Esophagus muscularis mucosa (tissue), 4 donors: ENCODE measurements around the gene NACC1. TPM values are rescaled to one million over a fixed set of nuclear protein-coding genes. Genes with fewer than 3 reads are reported as not detected.

Experiments used
- DNase-seq: peaks from one replicate; pipeline ENCODE4 v3.0.0-alpha.2; 2017; ENCODE audit errors: extremely low spot score
- H3K27ac ChIP-seq, 4 donors: fragments of 200-600 bp; sonication (generic); replicated peaks in 1 of 4; 1 replicate in 3 of 4; 2 replicates in 1 of 4; pipeline ENCODE4 v1.5.1; 2016 to 2019; ENCODE audit warnings: mild to moderate bottlenecking in 1 of 4
- H3K27me3 ChIP-seq, 4 donors: fragments of 200-600 bp; sonication (generic); one replicate each; pipeline versions ENCODE4 v1.5.1 to v1.6.0; 2016 to 2019
- H3K36me3 ChIP-seq, 4 donors: fragments of 200-600 bp; sonication (generic); one replicate each; pipeline ENCODE4 v1.5.1; 2016 to 2019
- H3K4me1 ChIP-seq, 4 donors: fragments of 200-600 bp; sonication (generic); one replicate each; pipeline ENCODE4 v1.5.1; 2016 to 2019
- H3K4me3 ChIP-seq, 4 donors: fragments of 200-600 bp; sonication (generic); 1 replicate in 2 of 4; 2 replicates in 2 of 4; pipeline ENCODE4 v1.5.1; 2016 to 2019; ENCODE audit warnings: mild to moderate bottlenecking in 4 of 4, moderate library complexity in 1 of 4
- H3K9me3 ChIP-seq, 4 donors: fragments of 200-600 bp; sonication (generic); 1 replicate in 3 of 4; 2 replicates in 1 of 4; pipeline ENCODE4 v1.5.1; 2016 to 2019
- CTCF ChIP-seq, 3 experiments: fragments of 200-600 bp in 2 of 3; fragments of 450-650 bp in 1 of 3; sonication (generic) in 2 of 3; IDR thresholded peaks; one replicate each; pipeline ENCODE4 v1.5.1; 2017 to 2019; ENCODE audit warnings: antibody characterized with exemption in 3 of 3, mild to moderate bottlenecking in 2 of 3, moderate library complexity in 1 of 3
- EP300 ChIP-seq: sonication (generic); formaldehyde crosslinking; IDR thresholded peaks from one replicate; pipeline ENCODE4 v1.6.1; 2017; ENCODE audit warnings: antibody characterized with exemption
- POLR2A ChIP-seq: fragments of 450-650 bp; IDR thresholded peaks from one replicate; pipeline ENCODE4 v1.6.1; 2017; ENCODE audit warnings: antibody characterized with exemption, moderate library complexity, mild to moderate bottlenecking, low read depth
- POLR2AphosphoS5 ChIP-seq, 2 donors: sonication (generic); formaldehyde crosslinking; IDR thresholded peaks; one replicate each; pipeline ENCODE4 v1.6.1; 2017; ENCODE audit warnings: antibody characterized with exemption in 2 of 2
- WGBS: methylation state at CpG from one replicate; pipeline ENCODE4 v1.1.5; 2018; 5-methylcytosine and 5-hydroxymethylcytosine counted together
- intact Hi-C: fragments of 100-400 bp; cut with DNase I; formaldehyde crosslinking; loops from one replicate; pipeline ENCODE4 v1.15.1; 2023
- total RNA-seq, 4 donors: library from RNA; depleted of rRNA; stranded (reverse); fragments of >200 nt; gene quantifications; one replicate each; pipeline versions ENCODE4 v1.1.0 to v1.2.1, GENCODE V29; 2016

The NACC1 gene
- total RNA-seq, 4 donors from 2014 or later = 24.5 to 61.6 (median 29.6) TPM

GRCh38 chr19:13072188-13072908 is 45.7 kb upstream of the NACC1 start:
- peaks cover 18 to 39% (median 37%) of the 10 kb centered on the region in 4 donors for H3K36me3 ChIP-seq
- H3K9me3 ChIP-seq = no peaks in the 10 kb centered on the region
- intact Hi-C loops = no loop called here
- no peak for DNase-seq
- peaks cover 56 to 96% (median 91%) of the 10 kb centered on the region in 4 donors for H3K4me1 ChIP-seq
- 91% methylated on average over 9 of the region's 9 CpGs for WGBS
- no peaks in the 10 kb centered on the region for H3K27me3 ChIP-seq
- peak overlapping the region in 3 of 4 donors; percentile 12 to 39 (median 25) for H3K27ac ChIP-seq
- TF ChIP-seq POLR2AphosphoS5 (IDR thresholded peaks at IDR 0.05) (no peak), CTCF (IDR thresholded peaks at IDR 0.05) (no peak), EP300 (no peak), POLR2A (no peak)
- H3K4me3 ChIP-seq = no peak overlapping the region

- H3K36me3 ChIP-seq = peaks cover 18 to 48% (median 44%) of the 10 kb centered on the region in 4 donors
- H3K27me3 ChIP-seq = no peaks in the 10 kb centered on the region
- H3K27ac ChIP-seq = peak overlapping the region in 2 of 4 donors; percentile 12 to 18
- H3K4me3 ChIP-seq = no peak overlapping the region
- H3K9me3 ChIP-seq = no peaks in the 10 kb centered on the region
- DNase-seq = no peak
- TF ChIP-seq POLR2AphosphoS5 (IDR thresholded peaks at IDR 0.05) (no peak), EP300 (no peak), CTCF (IDR thresholded peaks at IDR 0.05) (no peak), POLR2A (no peak)
- intact Hi-C loops = no loop called here
- peaks cover 56 to 96% (median 91%) of the 10 kb centered on the region in 4 donors for H3K4me1 ChIP-seq
- 71% methylated on average over 5 of the region's 5 CpGs for WGBS
These were observed 44.8 kb upstream of the NACC1 start for GRCh38 chr19:13073263-13073662.

- peak overlapping the region; percentile 12 to 41 (median 20) for H3K27ac ChIP-seq
- H3K4me3 ChIP-seq = no peak overlapping the region
- no peaks in the 10 kb centered on the region for H3K27me3 ChIP-seq
- 70% methylated on average over 4 of the region's 4 CpGs for WGBS
- no peak for DNase-seq
- intact Hi-C loops = no loop called here
- H3K9me3 ChIP-seq = no peaks in the 10 kb centered on the region
- peaks cover 56 to 96% (median 91%) of the 10 kb centered on the region in 4 donors for H3K4me1 ChIP-seq
- peaks cover 18 to 54% (median 47%) of the 10 kb centered on the region in 4 donors for H3K36me3 ChIP-seq
- TF ChIP-seq CTCF (IDR thresholded peaks at IDR 0.05) (no peak), EP300 (no peak), POLR2AphosphoS5 (IDR thresholded peaks at IDR 0.05) (no peak), POLR2A (no peak)
These were observed 43.7 kb upstream of the NACC1 start for GRCh38 chr19:13074378-13074777.

DNA sequence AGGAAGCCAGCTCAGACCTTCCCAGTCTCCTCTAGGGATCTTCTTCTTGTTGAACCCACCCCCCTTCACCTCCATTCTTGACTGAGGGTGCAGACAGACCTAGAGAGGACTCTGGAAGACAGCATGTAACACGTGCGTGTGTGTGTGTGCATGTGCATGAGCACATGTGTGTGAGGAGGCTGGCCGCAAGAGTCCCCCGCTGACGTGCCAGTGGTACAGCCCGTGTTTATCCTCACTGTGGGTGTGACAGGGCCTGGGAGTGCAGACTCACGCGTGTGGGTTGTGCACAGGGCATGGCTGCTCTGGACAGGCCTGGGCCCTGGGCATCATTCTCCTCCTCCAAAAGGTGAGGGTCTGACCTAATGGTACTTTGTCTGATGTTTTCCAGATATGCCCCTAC is 41.7 kb upstream of the NACC1 start:
- Histone ChIP-seq H3K4me1 (peaks cover 45 to 89% (median 83%) of the 10 kb centered on the region in 4 donors), H3K27ac (peak overlapping the region; percentile 38 to 85 (median 82)), H3K4me3 (no peak overlapping the region), H3K27me3 (no peaks in the 10 kb centered on the region), H3K9me3 (no peaks in the 10 kb centered on the region), H3K36me3 (peaks cover 18 to 64% (median 51%) of the 10 kb centered on the region in 4 donors)
- intact Hi-C loops = no loop called here
- DNase-seq = no peak
- 51% methylated on average over 8 of the region's 8 CpGs for WGBS
- TF ChIP-seq POLR2AphosphoS5 (IDR thresholded peaks at IDR 0.05) = no peak
- TF ChIP-seq EP300 = no peak
- TF ChIP-seq POLR2A = no peak
- no peak for TF ChIP-seq CTCF (IDR thresholded peaks at IDR 0.05)
